ENCODE data around the gene SMTNL1. TPM values are rescaled to one million over a fixed set of nuclear protein-coding genes. Genes with fewer than 3 reads are reported as not detected.

The SMTNL1 gene
- total and polyA plus RNA-seq, 9 of the 15 experiments (the other 6 are each of a cell fraction or from before 2014, with no cell fraction given) = not detected

- no peak for TF ChIP-seq CBFA2T3 (IDR thresholded peaks at IDR 0.05)
- no peak for TF ChIP-seq ZBTB33 (CRISPR knock-in tag; IDR thresholded peaks at IDR 0.05)
- no peak for TF ChIP-seq HDAC6 (IDR thresholded peaks at IDR 0.05; ENCODE audit: low read depth, low read length)
- TF ChIP-seq ZBTB17 (CRISPR knock-in tag; IDR thresholded peaks at IDR 0.05) = no peak
- no peak for TF ChIP-seq RBM39 (optimal IDR thresholded peaks at IDR 0.05; ENCODE audit: low read depth, low read length)
- no peak for TF ChIP-seq PHF21A (IDR thresholded peaks at IDR 0.05; ENCODE audit: borderline replicate concordance, low read depth)
- TF ChIP-seq MAX (CRISPR knock-in tag; IDR thresholded peaks at IDR 0.05) = no peak
- TF ChIP-seq IRF1 (CRISPR knock-in tag; IDR thresholded peaks at IDR 0.05; ENCODE audit: borderline replicate concordance) = no peak
- TF ChIP-seq ZBTB8A (IDR thresholded peaks at IDR 0.05; ENCODE audit: partially characterized antibody) = no peak
- TF ChIP-seq ZNF274 (IDR thresholded peaks at IDR 0.05; ENCODE audit: borderline replicate concordance, low read depth, low read length) = no peak
- TF ChIP-seq KLF1 (tag; IDR thresholded peaks at IDR 0.05) = no peak
- no peak for TF ChIP-seq FOXA3 (CRISPR knock-in tag; conservative IDR thresholded peaks at IDR 0.05 in 1 of 2, IDR thresholded peaks at IDR 0.05 in 1 of 2)
- no peak for TF ChIP-seq JUND (IDR thresholded peaks at IDR 0.05; ENCODE audit: borderline replicate concordance, low read depth, low read length)
- TF ChIP-seq JUND (tag; IDR thresholded peaks at IDR 0.05; ENCODE audit: borderline replicate concordance, low read depth, low read length) = no peak
- TF ChIP-seq, protein P1, sequence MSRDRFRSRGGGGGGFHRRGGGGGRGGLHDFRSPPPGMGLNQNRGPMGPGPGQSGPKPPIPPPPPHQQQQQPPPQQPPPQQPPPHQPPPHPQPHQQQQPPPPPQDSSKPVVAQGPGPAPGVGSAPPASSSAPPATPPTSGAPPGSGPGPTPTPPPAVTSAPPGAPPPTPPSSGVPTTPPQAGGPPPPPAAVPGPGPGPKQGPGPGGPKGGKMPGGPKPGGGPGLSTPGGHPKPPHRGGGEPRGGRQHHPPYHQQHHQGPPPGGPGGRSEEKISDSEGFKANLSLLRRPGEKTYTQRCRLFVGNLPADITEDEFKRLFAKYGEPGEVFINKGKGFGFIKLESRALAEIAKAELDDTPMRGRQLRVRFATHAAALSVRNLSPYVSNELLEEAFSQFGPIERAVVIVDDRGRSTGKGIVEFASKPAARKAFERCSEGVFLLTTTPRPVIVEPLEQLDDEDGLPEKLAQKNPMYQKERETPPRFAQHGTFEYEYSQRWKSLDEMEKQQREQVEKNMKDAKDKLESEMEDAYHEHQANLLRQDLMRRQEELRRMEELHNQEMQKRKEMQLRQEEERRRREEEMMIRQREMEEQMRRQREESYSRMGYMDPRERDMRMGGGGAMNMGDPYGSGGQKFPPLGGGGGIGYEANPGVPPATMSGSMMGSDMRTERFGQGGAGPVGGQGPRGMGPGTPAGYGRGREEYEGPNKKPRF (IDR thresholded peaks at IDR 0.05; ENCODE audit: low read depth, low read length) = no peak
- no peak for TF ChIP-seq ZKSCAN1 (IDR thresholded peaks at IDR 0.05; ENCODE audit: low read depth, low read length)
- no peak for TF ChIP-seq BRF1 (IDR thresholded peaks at IDR 0.05; ENCODE audit: borderline replicate concordance, extremely low read depth, insufficient read length)
- TF ChIP-seq GMEB1 (CRISPR knock-in tag; IDR thresholded peaks at IDR 0.05) = no peak
- TF ChIP-seq, protein P2, sequence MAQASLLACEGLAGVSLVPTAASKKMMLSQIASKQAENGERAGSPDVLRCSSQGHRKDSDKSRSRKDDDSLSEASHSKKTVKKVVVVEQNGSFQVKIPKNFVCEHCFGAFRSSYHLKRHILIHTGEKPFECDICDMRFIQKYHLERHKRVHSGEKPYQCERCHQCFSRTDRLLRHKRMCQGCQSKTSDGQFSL (CRISPR knock-in tag; IDR thresholded peaks at IDR 0.05) = no peak
- TF ChIP-seq, protein P2 (tag; IDR thresholded peaks at IDR 0.05) = no peak
- no peak for TF ChIP-seq CREBBP (IDR thresholded peaks at IDR 0.05; ENCODE audit: low read depth, low read length)
- no peak for TF ChIP-seq RFX5 (IDR thresholded peaks at IDR 0.05; ENCODE audit: low read depth, low read length)
Observed at GRCh38 chr11:57530215-57530595, 7.2 kb upstream of the SMTNL1 start (continued).

Data from K562 (cell line).